Activated T-cell treated with anti-CD3 and anti-CD28 coated beads, Interleukin-2, amount 50 U/mL, for 1 hour (primary cell): ENCODE data around the gene DTD1.

ENCODE experiments used
- DNase-seq: peaks from one replicate; pipeline ENCODE4 v3.0.0-alpha.2; 2020

The DTD1 gene

GRCh38 chr20:18587665-18588573 lies at the start of gene DTD1:
Gene DTD1, plus strand, starts transcription at chr20:18588054. Its CDS starts 19 bp downstream, at chr20:18588073.
- DNase-seq: peak; percentile 82

- no peak for DNase-seq
These were observed 46.1 kb upstream of the DTD1 start for GRCh38 chr20:18541741-18542140.

GRCh38 chr20:18543216-18543615 lies 44.6 kb upstream of the DTD1 start:
- no peak for DNase-seq

- DNase-seq: no peak
These were observed 43.9 kb upstream of the DTD1 start for GRCh38 chr20:18543932-18544331.

- DNase-seq: no peak
These were observed 42.3 kb upstream of the DTD1 start for GRCh38 chr20:18545566-18545965.

GRCh38 chr20:18548465-18548864 lies 39.4 kb upstream of the DTD1 start:
- no peak for DNase-seq

- DNase-seq: no peak
These were observed 34.1 kb upstream of the DTD1 start for GRCh38 chr20:18553746-18554145.

GRCh38 chr20:18566892-18567738 lies 20.7 kb upstream of the DTD1 start, which contains the start of gene SMIM26:
Gene SMIM26, plus strand, starts transcription at chr20:18567432. Its CDS starts 47 bp downstream, at chr20:18567479.
- peak; percentile 93 for DNase-seq

GRCh38 chr20:18567739-18568091 lies 20.1 kb upstream of the DTD1 start:
- no peak for DNase-seq

- DNase-seq: no peak
These were observed 16.8 kb upstream of the DTD1 start for GRCh38 chr20:18571009-18571408.

GRCh38 chr20:18571578-18571977 lies 16.3 kb upstream of the DTD1 start:
- no peak for DNase-seq

- no peak for DNase-seq
These were observed 9.9 kb upstream of the DTD1 start for GRCh38 chr20:18577942-18578341.

- no peak for DNase-seq
These were observed 9.3 kb upstream of the DTD1 start for GRCh38 chr20:18578581-18578980.

GRCh38 chr20:18580012-18580411 lies 7.8 kb upstream of the DTD1 start:
- DNase-seq: no peak

GRCh38 chr20:18585134-18585533 lies 2.7 kb upstream of the DTD1 start:
- DNase-seq: no peak

- DNase-seq: peak; percentile 22
These were observed 700 bp downstream of the DTD1 start for GRCh38 chr20:18588574-18588933.

GRCh38 chr20:18589941-18590674 lies 2.3 kb downstream of the DTD1 start:
- DNase-seq: no peak

- DNase-seq: no peak
These were observed 8.4 kb downstream of the DTD1 start for GRCh38 chr20:18596270-18596669.

- no peak for DNase-seq
These were observed 21.9 kb downstream of the DTD1 start for GRCh38 chr20:18609741-18610140.

GRCh38 chr20:18611492-18611891 lies 23.6 kb downstream of the DTD1 start:
- no peak for DNase-seq

GRCh38 chr20:18613553-18613952 lies 25.7 kb downstream of the DTD1 start:
- DNase-seq: no peak

GRCh38 chr20:18614244-18614643 lies 26.4 kb downstream of the DTD1 start:
- no peak for DNase-seq

- DNase-seq: no peak
These were observed 27.3 kb downstream of the DTD1 start for GRCh38 chr20:18615020-18615650.
